A673 (cell line): Measurements from ENCODE around the gene RNF157. TPM values are rescaled to one million over a fixed set of nuclear protein-coding genes. Genes with fewer than 3 reads are reported as not detected.
"Not testable (repeated sequence)": the region's sequence is repeated elsewhere in the genome, so short reads cannot be mapped to it uniquely, and the experiment has no call there.

Experiments
- BruUV-seq: library from RNA; stranded (reverse); fragments of 400-500 nt; replicated peaks from 2 replicates; lab custom pipeline; 2021; lab: Mats Ljungman, UMichigan
- CTCF ChIA-PET: fragments of 300-600 bp; sonication (Branson Sonifier 250); formaldehyde crosslinking; loops from one replicate; lab custom pipeline; 2022; ENCODE audit warnings: antibody characterized with exemption; lab: Charles Lee
- POLR2A ChIA-PET: fragments of 300-600 bp; sonication (Branson Sonifier 250); formaldehyde crosslinking; loops from one replicate; lab custom pipeline; 2022; ENCODE audit warnings: antibody characterized with exemption; ENCODE audit not compliant: low non-redundant PET; lab: Charles Lee
- DNase-seq: peaks from one replicate; pipeline ENCODE4 v3.0.0-alpha.2; 2015; ENCODE audit warnings: low spot score
- H3K27ac ChIP-seq: fragments of 200-600 bp; sonication (generic); 2 replicates; pipeline ENCODE4 v1.5.1; 2016; ENCODE audit warnings: mixed run types, low read depth, mild to moderate bottlenecking, mixed read lengths, antibody characterized with exemption, low read length; ENCODE audit not compliant: poor library complexity, severe bottlenecking
- H3K27me3 ChIP-seq: fragments of 200-600 bp; sonication (generic); replicated peaks from 2 replicates; pipeline ENCODE4 v1.6.1; 2017; ENCODE audit warnings: mixed run types, low read depth, mild to moderate bottlenecking, mixed read lengths, antibody characterized with exemption, low read length; ENCODE audit not compliant: insufficient read depth, poor library complexity
- H3K36me3 ChIP-seq: fragments of 200-600 bp; sonication (generic); 2 replicates; pipeline ENCODE4 v1.6.1; 2016; ENCODE audit warnings: mixed run types, mild to moderate bottlenecking, mixed read lengths, antibody characterized with exemption, low read length; ENCODE audit not compliant: insufficient read depth, poor library complexity, severe bottlenecking
- H3K4me1 ChIP-seq: fragments of 200-600 bp; sonication (generic); 2 replicates; pipeline ENCODE4 v1.6.1; 2017; ENCODE audit warnings: mixed run types, mild to moderate bottlenecking, mixed read lengths, antibody characterized with exemption, low read length; ENCODE audit not compliant: insufficient read depth, poor library complexity, severe bottlenecking
- H3K4me3 ChIP-seq: fragments of 200-600 bp; sonication (generic); 2 replicates; pipeline ENCODE4 v1.5.1; 2016; ENCODE audit warnings: low read depth, mixed run types, mild to moderate bottlenecking, mixed read lengths, low read length; ENCODE audit not compliant: poor library complexity, severe bottlenecking
- H3K9me3 ChIP-seq: fragments of 200-600 bp; sonication (generic); 2 replicates; pipeline ENCODE4 v1.6.1; 2016; ENCODE audit warnings: mixed run types, low read depth, mild to moderate bottlenecking, mixed read lengths, antibody characterized with exemption, low read length; ENCODE audit not compliant: poor library complexity, severe bottlenecking
- CTCF ChIP-seq: fragments of 300-800, 200-600 bp; sonication (generic); conservative IDR thresholded peaks from 2 replicates; pipeline ENCODE4 v1.5.1; 2017; ENCODE audit warnings: low read depth, mild to moderate bottlenecking, antibody characterized with exemption, low read length, moderate library complexity, mixed read lengths
- EZH2 ChIP-seq: fragments of 200-600 bp; sonication (generic); IDR thresholded peaks from 2 replicates; pipeline ENCODE4 v1.6.1; 2017; ENCODE audit warnings: borderline replicate concordance, low read depth, mild to moderate bottlenecking, mixed read lengths, antibody characterized with exemption, low read length; ENCODE audit not compliant: poor library complexity, severe bottlenecking
- intact Hi-C: fragments of 100-400 bp; cut with micrococcal nuclease; formaldehyde crosslinking; loops from one replicate; pipeline ENCODE4 v1.10.0; 2022; ENCODE audit not compliant: unreplicated experiment
- total RNA-seq: library from RNA; stranded (reverse); gene quantifications from 2 replicates; pipeline ENCODE4 v1.2.3, GENCODE V29; 2021

The RNF157 gene
- total RNA-seq, 1 experiment from 2014 or later = 0.56 TPM

- H3K4me1 ChIP-seq = no peaks in the 10 kb centered on the region
- ChIA-PET CTCF (no interaction called here), POLR2A (interaction anchor here (0.6 kb wide), 1 partner anchor 232 kb away, joined by 4 read pairs; no protein-coding TSS in a partner anchor)
- BruUV-seq = no TSS peak
- intact Hi-C loops = no loop called here
- H3K27ac ChIP-seq = no peak overlapping the region
- TF ChIP-seq CTCF (no peak), EZH2 (no peak)
- no peaks in the 10 kb centered on the region for H3K9me3 ChIP-seq
- peaks cover 16% of the 10 kb centered on the region for H3K27me3 ChIP-seq
- no peak overlapping the region for H3K4me3 ChIP-seq
- no peaks in the 10 kb centered on the region for H3K36me3 ChIP-seq
- no peak for DNase-seq
Observed at GRCh38 chr17:76247304-76247703, 7.0 kb upstream of the RNF157 start.

- H3K4me1 ChIP-seq = no peaks in the 10 kb centered on the region
- H3K4me3 ChIP-seq = no peak overlapping the region
- no peaks in the 10 kb centered on the region for H3K36me3 ChIP-seq
- no peak overlapping the region for H3K27ac ChIP-seq
- no TSS peak for BruUV-seq
- no peak for DNase-seq
- no peak for TF ChIP-seq EZH2
- TF ChIP-seq CTCF = no peak
- intact Hi-C loops = no loop called here
- H3K27me3 ChIP-seq = peaks cover 25% of the 10 kb centered on the region
- no peaks in the 10 kb centered on the region for H3K9me3 ChIP-seq
- CTCF ChIA-PET = interaction anchor here (0.6 to 0.7 kb wide), 2 partner anchors 64 to 119 kb away, joined by 3 to 5 read pairs; no protein-coding TSS in a partner anchor
- POLR2A ChIA-PET = no interaction called here
Observed at GRCh38 chr17:76246080-76247066, 6.1 kb upstream of the RNF157 start.

GRCh38 chr17:76244721-76245120 is 4.4 kb upstream of the RNF157 start:
- DNase-seq, CTCF ChIA-PET, H3K4me3 ChIP-seq, intact Hi-C loops, H3K27ac ChIP-seq, H3K4me1 ChIP-seq, BruUV-seq, POLR2A ChIA-PET, H3K9me3 ChIP-seq, H3K36me3 ChIP-seq: not testable (repeated sequence)
- peaks cover 36% of the 10 kb centered on the region for H3K27me3 ChIP-seq
